Stomach (tissue), 9 donors: ENCODE results near the gene SLC39A13. TPM values are rescaled to one million over a fixed set of nuclear protein-coding genes. Genes with fewer than 3 reads are reported as not detected.

Source experiments
- DNase-seq, 2 donors: peaks; one replicate each; pipeline versions ENCODE4 v3.0.0 to v3.0.0-alpha.2; 2013 to 2019
- H3K27ac ChIP-seq, 5 donors: fragments of 200-600 bp in 4 of 5; sonication (generic) in 4 of 5; one replicate each; pipeline ENCODE4 v1.5.1; 2013 to 2019; ENCODE audit warnings: mild to moderate bottlenecking in 1 of 5, moderate library complexity in 1 of 5
- H3K27me3 ChIP-seq, 3 donors: fragments of 200-600 bp; sonication (generic); one replicate each; pipeline ENCODE4 v1.5.1; 2017 to 2019; ENCODE audit warnings: mixed run types in 1 of 3
- H3K36me3 ChIP-seq, 4 donors: fragments of 200-600 bp; sonication (generic); 1 replicate in 3 of 4; 2 replicates in 1 of 4; pipeline ENCODE4 v1.5.1; 2016 to 2019
- H3K4me1 ChIP-seq, 4 donors: fragments of 200-600 bp; sonication (generic); one replicate each; pipeline ENCODE4 v1.5.1; 2016 to 2019
- H3K4me3 ChIP-seq, 4 donors: fragments of 200-600 bp; sonication (generic) in 3 of 4; one replicate each; pipeline ENCODE4 v1.5.1; 2016 to 2019; ENCODE audit warnings: mild to moderate bottlenecking in 1 of 4
- H3K9me3 ChIP-seq, 4 donors: fragments of 200-600 bp; sonication (generic); one replicate each; pipeline ENCODE4 v1.5.1; 2016 to 2019
- EP300 ChIP-seq: sonication (generic); formaldehyde crosslinking; IDR thresholded peaks from one replicate; pipeline ENCODE4 v1.6.1; 2017; ENCODE audit warnings: antibody characterized with exemption
- POLR2A ChIP-seq, 4 donors: fragments of 450-650 bp; IDR thresholded peaks; one replicate each; pipeline ENCODE4 v1.6.1; 2016; ENCODE audit warnings: antibody characterized with exemption in 4 of 4, control low read depth in 2 of 4, mild to moderate bottlenecking in 1 of 4, moderate library complexity in 1 of 4
- POLR2AphosphoS5 ChIP-seq, 3 donors: sonication (generic); formaldehyde crosslinking; IDR thresholded peaks; one replicate each; pipeline ENCODE4 v1.6.1; 2016; ENCODE audit warnings: antibody characterized with exemption in 3 of 3
- WGBS, 5 donors: extraction: QIAGEN DNeasy Blood & Tissue Kit in 3 of 5; methylation state at CpG; one replicate each; pipeline versions ENCODE4 v1.1.5 to v1.1.7; 2013 to 2018; 5-methylcytosine and 5-hydroxymethylcytosine counted together
- intact Hi-C: fragments of 100-400 bp; cut with DNase I; formaldehyde crosslinking; loops from one replicate; pipeline ENCODE4 v1.15.1; 2023; ENCODE audit warnings: low total_unique reads
- polyA plus RNA-seq, 3 donors: library from polyadenylated mRNA; stranded (reverse); fragments of 200-250 nt; gene quantifications; one replicate each; pipeline ENCODE4 v1.2.3, GENCODE V29; 2013
- total RNA-seq, 5 donors: library from RNA; depleted of rRNA; stranded (reverse); fragments of >200 nt; gene quantifications; one replicate each; pipeline versions ENCODE4 v1.1.0 to v1.2.3, GENCODE V29; 2014 to 2016
- TF ChIP-seq, protein P1 (sequence below), 7 experiments: fragments of 450-650 bp in 4 of 7; fragments of 200-600 bp in 3 of 7; sonication (generic) in 3 of 7; IDR thresholded peaks; one replicate each; pipeline ENCODE4 v1.5.1; 2016 to 2019; ENCODE audit warnings: antibody characterized with exemption in 7 of 7, control low read depth in 2 of 7, mild to moderate bottlenecking in 1 of 7
- donor health status: healthy with polysubstance abuse.
- donor health status: Bipolar disorder and iron deficiency.
- donor health status: healthy.

Gene SLC39A13
- total and polyA plus RNA-seq, 8 donors = 7.0 to 158 (median 25.9) TPM

DNA sequence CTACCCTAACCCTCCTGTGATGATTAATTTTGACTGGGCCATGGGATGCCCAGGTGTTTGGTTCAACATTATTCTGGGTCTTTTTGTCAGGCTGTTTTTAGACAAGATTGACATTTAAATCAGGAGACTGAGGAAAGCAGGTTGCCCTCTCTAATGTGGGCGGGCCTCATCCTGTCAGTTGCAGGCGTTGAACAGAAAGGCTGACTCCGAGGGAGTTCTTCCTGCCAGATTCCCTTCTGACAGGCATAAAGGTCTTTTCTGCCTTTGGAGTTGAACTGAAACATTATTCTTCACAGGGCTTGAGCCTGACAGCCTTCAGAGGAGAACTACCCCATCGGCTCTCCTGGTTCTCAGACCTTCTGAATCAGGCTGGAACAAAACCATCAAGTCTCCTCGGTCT, 22.1 kb downstream of the SLC39A13 start:
- Histone ChIP-seq H3K27me3 (no peaks in the 10 kb centered on the region), H3K9me3 (no peaks in the 10 kb centered on the region), H3K4me3 (no peak overlapping the region), H3K4me1 (peaks cover under 1 to 12% (median 6%) of the 10 kb centered on the region in 4 donors), H3K36me3 (no peaks in the 10 kb centered on the region), H3K27ac (no peak overlapping the region)
- intact Hi-C loops = no loop called here
- DNase-seq = no peak
- TF ChIP-seq, protein P1, sequence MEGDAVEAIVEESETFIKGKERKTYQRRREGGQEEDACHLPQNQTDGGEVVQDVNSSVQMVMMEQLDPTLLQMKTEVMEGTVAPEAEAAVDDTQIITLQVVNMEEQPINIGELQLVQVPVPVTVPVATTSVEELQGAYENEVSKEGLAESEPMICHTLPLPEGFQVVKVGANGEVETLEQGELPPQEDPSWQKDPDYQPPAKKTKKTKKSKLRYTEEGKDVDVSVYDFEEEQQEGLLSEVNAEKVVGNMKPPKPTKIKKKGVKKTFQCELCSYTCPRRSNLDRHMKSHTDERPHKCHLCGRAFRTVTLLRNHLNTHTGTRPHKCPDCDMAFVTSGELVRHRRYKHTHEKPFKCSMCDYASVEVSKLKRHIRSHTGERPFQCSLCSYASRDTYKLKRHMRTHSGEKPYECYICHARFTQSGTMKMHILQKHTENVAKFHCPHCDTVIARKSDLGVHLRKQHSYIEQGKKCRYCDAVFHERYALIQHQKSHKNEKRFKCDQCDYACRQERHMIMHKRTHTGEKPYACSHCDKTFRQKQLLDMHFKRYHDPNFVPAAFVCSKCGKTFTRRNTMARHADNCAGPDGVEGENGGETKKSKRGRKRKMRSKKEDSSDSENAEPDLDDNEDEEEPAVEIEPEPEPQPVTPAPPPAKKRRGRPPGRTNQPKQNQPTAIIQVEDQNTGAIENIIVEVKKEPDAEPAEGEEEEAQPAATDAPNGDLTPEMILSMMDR (IDR thresholded peaks at IDR 0.05) = no peak
- no peak for TF ChIP-seq POLR2AphosphoS5 (IDR thresholded peaks at IDR 0.05)
- TF ChIP-seq EP300 = no peak
- TF ChIP-seq POLR2A (IDR thresholded peaks at IDR 0.05) = no peak
- WGBS, 5 donors = 60 to 78% (median 67%) methylated on average over 5 of the region's 5 CpGs

- no peak overlapping the region for H3K4me3 ChIP-seq
- DNase-seq = no peak
- H3K36me3 ChIP-seq = no peaks in the 10 kb centered on the region
- no peak for TF ChIP-seq POLR2AphosphoS5 (IDR thresholded peaks at IDR 0.05)
- no peak for TF ChIP-seq POLR2A (IDR thresholded peaks at IDR 0.05)
- TF ChIP-seq, protein P1 (IDR thresholded peaks at IDR 0.05) = no peak
- no peak for TF ChIP-seq EP300
- H3K27ac ChIP-seq = no peak overlapping the region
- no peaks in the 10 kb centered on the region for H3K9me3 ChIP-seq
- H3K27me3 ChIP-seq = no peaks in the 10 kb centered on the region
- WGBS, 5 donors = 86 to 88% (median 87%) methylated on average over 9 of the region's 9 CpGs
- H3K4me1 ChIP-seq = peaks cover 0 to 10% (median 3%) of the 10 kb centered on the region in 4 donors
- intact Hi-C loops = no loop called here
Observed at GRCh38 chr11:47431356-47432083, 23.1 kb downstream of the SLC39A13 start.

DNA sequence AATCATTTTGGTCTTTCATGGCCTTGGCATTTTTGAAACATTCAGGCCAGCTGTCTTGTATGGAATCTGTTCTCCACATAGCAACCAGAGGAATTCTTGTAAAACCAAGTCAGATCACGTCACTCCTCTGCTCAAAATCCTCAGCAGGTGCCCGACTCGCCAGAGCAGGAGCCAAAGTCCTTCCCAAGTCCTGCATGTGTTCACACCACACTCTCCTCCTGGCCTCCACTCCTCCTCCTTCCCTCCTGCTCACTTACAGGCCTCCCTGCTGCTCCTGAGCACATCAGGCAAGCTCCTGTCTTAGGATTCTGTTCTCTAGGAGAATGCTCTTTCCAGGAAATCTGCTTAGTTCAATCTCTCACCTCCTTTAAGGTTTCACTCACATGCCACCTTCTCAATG, 24.8 kb downstream of the SLC39A13 start:
- Histone ChIP-seq H3K9me3 (no peaks in the 10 kb centered on the region), H3K4me1 (peaks cover 0 to 13% (median 6%) of the 10 kb centered on the region in 4 donors), H3K36me3 (no peaks in the 10 kb centered on the region), H3K27ac (no peak overlapping the region), H3K4me3 (no peak overlapping the region), H3K27me3 (no peaks in the 10 kb centered on the region)
- TF ChIP-seq EP300 = no peak
- no peak for TF ChIP-seq POLR2A (IDR thresholded peaks at IDR 0.05)
- TF ChIP-seq POLR2AphosphoS5 (IDR thresholded peaks at IDR 0.05) = no peak
- TF ChIP-seq, protein P1 (IDR thresholded peaks at IDR 0.05) = no peak
- no peak for DNase-seq
- intact Hi-C loops = no loop called here
- WGBS, 5 donors = 51 to 79% (median 70%) methylated on average over 3 of the region's 3 CpGs

DNA sequence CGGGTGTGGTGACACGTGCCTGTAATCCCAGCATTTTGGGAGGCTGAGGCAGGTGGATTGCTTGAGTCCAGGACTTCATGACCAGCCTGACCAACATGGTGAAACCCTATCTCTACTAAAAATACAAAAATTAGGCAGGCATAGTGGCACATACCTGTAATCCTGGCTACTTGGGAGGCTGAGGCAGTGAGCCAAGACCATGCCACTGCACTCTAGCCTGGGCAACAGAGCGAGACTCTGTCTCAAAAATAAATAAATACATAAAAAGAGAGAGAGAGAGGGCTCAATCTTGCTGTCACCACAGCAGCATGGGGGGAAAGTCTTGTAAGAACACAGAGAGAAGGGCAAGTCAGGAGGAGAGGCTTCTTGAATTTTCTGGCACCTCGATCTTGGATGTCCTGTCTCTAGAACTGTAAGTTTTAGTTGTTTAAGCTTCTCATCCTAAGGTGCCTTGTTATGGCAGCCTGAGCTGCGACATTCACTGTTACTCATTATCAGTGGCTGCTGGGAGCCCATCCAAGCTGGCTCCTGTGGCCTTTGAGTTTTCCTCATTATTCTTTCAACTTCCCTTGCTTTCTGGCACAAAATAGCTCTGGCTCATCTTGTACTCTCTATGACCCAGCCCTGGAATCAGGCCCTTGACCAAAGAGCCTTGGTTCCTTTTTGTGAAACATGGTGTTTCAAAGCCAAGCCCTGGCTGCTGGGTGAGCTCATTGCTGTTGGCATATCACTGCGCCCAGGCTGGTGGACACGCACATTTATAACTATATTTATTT, 25.8 kb downstream of the SLC39A13 start:
- WGBS, 5 donors = 78 to 90% (median 80%) methylated on average over 7 of the region's 7 CpGs
- H3K27ac ChIP-seq = peak overlapping the region in 2 of 5 donors; percentile 25 to 36
- no peaks in the 10 kb centered on the region for H3K9me3 ChIP-seq
- H3K4me1 ChIP-seq = peaks cover 0 to 13% (median 6%) of the 10 kb centered on the region in 4 donors
- DNase-seq = no peak
- no peaks in the 10 kb centered on the region for H3K27me3 ChIP-seq
- H3K36me3 ChIP-seq = no peaks in the 10 kb centered on the region
- H3K4me3 ChIP-seq = no peak overlapping the region
- intact Hi-C loops = no loop called here
- TF ChIP-seq POLR2A (IDR thresholded peaks at IDR 0.05) (no peak), POLR2AphosphoS5 (IDR thresholded peaks at IDR 0.05) (peak in 1 of 3 donors; percentile 7)
- TF ChIP-seq, protein P1 (IDR thresholded peaks at IDR 0.05) = no peak
